SK-N-SH treated with all-trans-retinoic acid at 6 μM for 48 hours (cell line): ENCODE results near the gene PUS7.

Experiments used
- ATAC-seq: fragments of 200-7000 bp; cut with Tn5 transposase; 3 replicates; pipeline ENCODE4 v1.9.1; 2020; ENCODE audit warnings: mild to moderate bottlenecking, moderate library complexity
- ARNTL ChIP-seq: fragments of 450-650 bp; formaldehyde crosslinking; IDR thresholded peaks from 2 replicates; pipeline ENCODE4 v1.5.0; 2020; ENCODE audit warnings: low read depth, mild to moderate bottlenecking, moderate library complexity, borderline replicate concordance
- BACH2 ChIP-seq: fragments of 250-450 bp; sonication (Bioruptor Pico); IDR thresholded peaks from 2 replicates; pipeline ENCODE4 v1.9.0; 2021; ENCODE audit warnings: mild to moderate bottlenecking, borderline replicate concordance
- CSDC2 ChIP-seq: fragments of 250-450 bp; sonication (Bioruptor Pico); IDR thresholded peaks from 2 replicates; pipeline ENCODE4 v1.5.0; 2020; ENCODE audit warnings: mild to moderate bottlenecking, moderate library complexity
- ESRRG ChIP-seq: fragments of 250-450 bp; sonication (Bioruptor Pico); IDR thresholded peaks from 2 replicates; pipeline ENCODE4 v1.6.1; 2021; ENCODE audit warnings: mild to moderate bottlenecking
- ISL1 ChIP-seq: fragments of 250-450 bp; sonication (Bioruptor Pico); IDR thresholded peaks from 2 replicates; pipeline ENCODE4 v2.1.2; 2022; ENCODE audit warnings: mild to moderate bottlenecking, moderate library complexity
- OSR1 ChIP-seq: fragments of 250-450 bp; sonication (Bioruptor Pico); IDR thresholded peaks from 2 replicates; pipeline ENCODE4 v1.8.0; 2022; ENCODE audit warnings: moderate library complexity, mild to moderate bottlenecking, inconsistent platforms
- PPARA ChIP-seq: fragments of 250-450 bp; sonication (Bioruptor Pico); IDR thresholded peaks from 2 replicates; pipeline ENCODE4 v1.5.0; 2020; ENCODE audit warnings: mild to moderate bottlenecking, borderline replicate concordance
- TCF4 ChIP-seq: fragments of 250-450 bp; sonication (Bioruptor Pico); IDR thresholded peaks from 2 replicates; pipeline ENCODE4 v1.8.0; 2021; ENCODE audit warnings: mild to moderate bottlenecking, moderate library complexity, borderline replicate concordance
- TOX ChIP-seq: fragments of 250-450 bp; sonication (Bioruptor Pico); IDR thresholded peaks from 2 replicates; pipeline ENCODE4 v1.8.0; 2021; ENCODE audit warnings: mild to moderate bottlenecking, moderate library complexity, borderline replicate concordance
- ZC3H10 ChIP-seq: fragments of 250-450 bp; sonication (Bioruptor Pico); IDR thresholded peaks from 2 replicates; pipeline ENCODE4 v1.5.1; 2021; ENCODE audit warnings: mild to moderate bottlenecking, moderate library complexity
- ZFP3 ChIP-seq: fragments of 250-450 bp; sonication (Bioruptor Pico); IDR thresholded peaks from 2 replicates; pipeline ENCODE4 v1.5.0; 2020; ENCODE audit warnings: mild to moderate bottlenecking, moderate library complexity
- ZFP30 ChIP-seq: fragments of 450-650 bp; formaldehyde crosslinking; IDR thresholded peaks from 2 replicates; pipeline ENCODE4 v1.5.0; 2022; ENCODE audit warnings: mild to moderate bottlenecking, moderate library complexity
- ZNF565 ChIP-seq: fragments of 450-650 bp; formaldehyde crosslinking; conservative IDR thresholded peaks from 2 replicates; pipeline ENCODE4 v1.5.0; 2020; ENCODE audit warnings: low read depth, mild to moderate bottlenecking, moderate library complexity
- ZNF70 ChIP-seq: fragments of 450-650 bp; formaldehyde crosslinking; IDR thresholded peaks from 2 replicates; pipeline ENCODE4 v1.5.0; 2020; ENCODE audit warnings: mild to moderate bottlenecking, moderate library complexity
- ZNF8 ChIP-seq: fragments of 450-650 bp; formaldehyde crosslinking; IDR thresholded peaks from 2 replicates; pipeline ENCODE4 v1.5.0; 2020; ENCODE audit warnings: mild to moderate bottlenecking, moderate library complexity
- TF ChIP-seq, protein P1 (sequence below): fragments of 250-450 bp; sonication (Bioruptor Pico); IDR thresholded peaks from 2 replicates; pipeline ENCODE4 v1.8.0; 2020; ENCODE audit warnings: mild to moderate bottlenecking, moderate library complexity, borderline replicate concordance
- TF ChIP-seq, protein P2 (sequence below): fragments of 250-450 bp; sonication (Bioruptor Pico); IDR thresholded peaks from 2 replicates; pipeline ENCODE4 v1.5.0; 2020; ENCODE audit warnings: mild to moderate bottlenecking, moderate library complexity
- TF ChIP-seq, protein P3 (sequence below): fragments of 250-450 bp; sonication (Bioruptor Pico); IDR thresholded peaks from 2 replicates; pipeline ENCODE4 v1.5.1; 2021; ENCODE audit warnings: mild to moderate bottlenecking, moderate library complexity

The PUS7 gene

DNA sequence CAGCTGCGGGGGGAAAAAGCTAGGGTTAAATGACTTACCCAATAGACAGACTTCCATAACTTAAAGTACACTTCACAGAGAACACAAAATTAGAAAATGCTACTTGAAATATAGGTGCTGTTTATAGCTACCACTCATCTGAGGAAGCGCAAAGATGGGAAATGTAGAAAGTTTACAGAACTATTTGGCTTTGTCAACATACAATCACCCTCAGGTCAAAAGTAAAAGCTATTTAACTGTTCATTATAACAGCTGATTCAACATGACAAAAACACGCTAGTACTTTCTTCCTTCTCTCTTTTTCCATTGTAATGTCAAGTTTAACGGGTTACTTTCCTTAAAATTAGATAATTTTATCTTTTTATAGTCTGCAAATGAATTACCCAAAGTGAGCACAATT is 51.2 kb downstream of the PUS7 start:
- TF ChIP-seq ZC3H10 = no peak
- TF ChIP-seq ZNF70 (CRISPR knock-in tag) = no peak
- no peak for TF ChIP-seq TOX (CRISPR knock-in tag)
- TF ChIP-seq, protein P1, sequence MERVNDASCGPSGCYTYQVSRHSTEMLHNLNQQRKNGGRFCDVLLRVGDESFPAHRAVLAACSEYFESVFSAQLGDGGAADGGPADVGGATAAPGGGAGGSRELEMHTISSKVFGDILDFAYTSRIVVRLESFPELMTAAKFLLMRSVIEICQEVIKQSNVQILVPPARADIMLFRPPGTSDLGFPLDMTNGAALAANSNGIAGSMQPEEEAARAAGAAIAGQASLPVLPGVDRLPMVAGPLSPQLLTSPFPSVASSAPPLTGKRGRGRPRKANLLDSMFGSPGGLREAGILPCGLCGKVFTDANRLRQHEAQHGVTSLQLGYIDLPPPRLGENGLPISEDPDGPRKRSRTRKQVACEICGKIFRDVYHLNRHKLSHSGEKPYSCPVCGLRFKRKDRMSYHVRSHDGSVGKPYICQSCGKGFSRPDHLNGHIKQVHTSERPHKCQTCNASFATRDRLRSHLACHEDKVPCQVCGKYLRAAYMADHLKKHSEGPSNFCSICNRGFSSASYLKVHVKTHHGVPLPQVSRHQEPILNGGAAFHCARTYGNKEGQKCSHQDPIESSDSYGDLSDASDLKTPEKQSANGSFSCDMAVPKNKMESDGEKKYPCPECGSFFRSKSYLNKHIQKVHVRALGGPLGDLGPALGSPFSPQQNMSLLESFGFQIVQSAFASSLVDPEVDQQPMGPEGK (CRISPR knock-in tag) = no peak
- no peak for TF ChIP-seq OSR1
- TF ChIP-seq ZFP3 (CRISPR knock-in tag) = no peak
- ATAC-seq = no peak

DNA sequence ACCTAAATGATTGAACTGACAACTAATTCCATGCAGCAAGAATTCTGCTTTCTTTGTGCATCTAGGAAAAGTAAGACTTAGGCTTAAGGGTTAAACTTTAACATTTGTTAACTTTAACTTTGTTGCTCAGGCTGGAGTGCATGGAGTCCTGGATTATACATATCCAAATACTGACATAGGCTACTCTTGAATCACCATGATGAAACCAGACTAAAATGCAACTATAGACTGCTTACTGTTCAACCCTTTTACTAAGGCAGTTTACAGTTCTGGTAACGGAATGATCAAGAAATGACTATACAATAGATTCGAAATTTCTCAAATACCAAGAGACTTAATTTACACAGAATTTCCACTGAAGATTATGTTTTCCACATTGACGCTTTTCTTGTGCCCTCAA is 52.0 kb downstream of the PUS7 start:
- no peak for ATAC-seq

DNA sequence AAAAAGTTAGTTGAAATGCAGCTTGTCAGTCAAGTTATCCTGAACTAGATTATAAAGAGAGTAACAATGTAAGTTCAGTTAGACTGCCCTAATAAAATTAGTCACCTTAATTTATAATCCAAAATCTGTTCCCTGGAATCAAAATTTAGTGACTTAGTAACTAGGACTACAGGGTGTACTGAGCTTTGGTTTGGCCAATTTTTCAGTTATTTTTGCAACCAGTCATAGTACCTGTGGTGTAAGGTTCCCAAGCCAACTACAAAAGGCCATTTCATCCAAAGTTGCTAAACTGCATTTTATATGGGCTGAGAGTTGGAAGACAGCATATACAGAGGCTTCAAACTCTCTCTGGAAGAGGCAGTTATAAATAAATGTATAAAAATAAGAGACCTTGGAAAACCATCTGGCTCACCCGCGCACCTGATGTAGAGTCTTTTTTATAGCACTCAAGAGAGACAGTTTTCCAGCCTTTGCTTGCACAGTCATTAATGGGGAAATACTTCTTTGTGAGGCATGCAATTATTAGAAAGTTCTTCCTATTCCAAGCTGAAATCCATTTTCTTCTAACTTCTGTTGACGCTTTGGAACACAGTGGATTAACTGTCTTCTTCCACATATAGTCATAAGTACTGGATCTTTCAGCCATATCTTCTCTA is 59.2 kb downstream of the PUS7 start:
- TF ChIP-seq ZFP3 (CRISPR knock-in tag) (no peak), ZNF70 (CRISPR knock-in tag) (no peak), CSDC2 (no peak), ESRRG (CRISPR knock-in tag) (no peak), ISL1 (CRISPR knock-in tag) (no peak), TOX (CRISPR knock-in tag) (no peak), BACH2 (CRISPR knock-in tag) (no peak), PPARA (CRISPR knock-in tag) (no peak), ZFP30 (CRISPR knock-in tag) (no peak)
- TF ChIP-seq, protein P2, sequence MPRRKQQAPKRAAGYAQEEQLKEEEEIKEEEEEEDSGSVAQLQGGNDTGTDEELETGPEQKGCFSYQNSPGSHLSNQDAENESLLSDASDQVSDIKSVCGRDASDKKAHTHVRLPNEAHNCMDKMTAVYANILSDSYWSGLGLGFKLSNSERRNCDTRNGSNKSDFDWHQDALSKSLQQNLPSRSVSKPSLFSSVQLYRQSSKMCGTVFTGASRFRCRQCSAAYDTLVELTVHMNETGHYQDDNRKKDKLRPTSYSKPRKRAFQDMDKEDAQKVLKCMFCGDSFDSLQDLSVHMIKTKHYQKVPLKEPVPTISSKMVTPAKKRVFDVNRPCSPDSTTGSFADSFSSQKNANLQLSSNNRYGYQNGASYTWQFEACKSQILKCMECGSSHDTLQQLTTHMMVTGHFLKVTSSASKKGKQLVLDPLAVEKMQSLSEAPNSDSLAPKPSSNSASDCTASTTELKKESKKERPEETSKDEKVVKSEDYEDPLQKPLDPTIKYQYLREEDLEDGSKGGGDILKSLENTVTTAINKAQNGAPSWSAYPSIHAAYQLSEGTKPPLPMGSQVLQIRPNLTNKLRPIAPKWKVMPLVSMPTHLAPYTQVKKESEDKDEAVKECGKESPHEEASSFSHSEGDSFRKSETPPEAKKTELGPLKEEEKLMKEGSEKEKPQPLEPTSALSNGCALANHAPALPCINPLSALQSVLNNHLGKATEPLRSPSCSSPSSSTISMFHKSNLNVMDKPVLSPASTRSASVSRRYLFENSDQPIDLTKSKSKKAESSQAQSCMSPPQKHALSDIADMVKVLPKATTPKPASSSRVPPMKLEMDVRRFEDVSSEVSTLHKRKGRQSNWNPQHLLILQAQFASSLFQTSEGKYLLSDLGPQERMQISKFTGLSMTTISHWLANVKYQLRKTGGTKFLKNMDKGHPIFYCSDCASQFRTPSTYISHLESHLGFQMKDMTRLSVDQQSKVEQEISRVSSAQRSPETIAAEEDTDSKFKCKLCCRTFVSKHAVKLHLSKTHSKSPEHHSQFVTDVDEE = no peak
- TF ChIP-seq, protein P3, sequence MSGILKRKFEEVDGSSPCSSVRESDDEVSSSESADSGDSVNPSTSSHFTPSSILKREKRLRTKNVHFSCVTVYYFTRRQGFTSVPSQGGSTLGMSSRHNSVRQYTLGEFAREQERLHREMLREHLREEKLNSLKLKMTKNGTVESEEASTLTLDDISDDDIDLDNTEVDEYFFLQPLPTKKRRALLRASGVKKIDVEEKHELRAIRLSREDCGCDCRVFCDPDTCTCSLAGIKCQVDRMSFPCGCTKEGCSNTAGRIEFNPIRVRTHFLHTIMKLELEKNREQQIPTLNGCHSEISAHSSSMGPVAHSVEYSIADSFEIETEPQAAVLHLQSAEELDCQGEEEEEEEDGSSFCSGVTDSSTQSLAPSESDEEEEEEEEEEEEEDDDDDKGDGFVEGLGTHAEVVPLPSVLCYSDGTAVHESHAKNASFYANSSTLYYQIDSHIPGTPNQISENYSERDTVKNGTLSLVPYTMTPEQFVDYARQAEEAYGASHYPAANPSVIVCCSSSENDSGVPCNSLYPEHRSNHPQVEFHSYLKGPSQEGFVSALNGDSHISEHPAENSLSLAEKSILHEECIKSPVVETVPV = no peak
- TF ChIP-seq, all 23 proteins: peak for 0
- no peak for ATAC-seq

More for the DNA sequence above, 52.0 kb downstream of the PUS7 start:
- TF ChIP-seq, protein P2 = no peak
- no peak for TF ChIP-seq TOX (CRISPR knock-in tag)
- TF ChIP-seq ZNF565 (CRISPR knock-in tag) = no peak

DNA sequence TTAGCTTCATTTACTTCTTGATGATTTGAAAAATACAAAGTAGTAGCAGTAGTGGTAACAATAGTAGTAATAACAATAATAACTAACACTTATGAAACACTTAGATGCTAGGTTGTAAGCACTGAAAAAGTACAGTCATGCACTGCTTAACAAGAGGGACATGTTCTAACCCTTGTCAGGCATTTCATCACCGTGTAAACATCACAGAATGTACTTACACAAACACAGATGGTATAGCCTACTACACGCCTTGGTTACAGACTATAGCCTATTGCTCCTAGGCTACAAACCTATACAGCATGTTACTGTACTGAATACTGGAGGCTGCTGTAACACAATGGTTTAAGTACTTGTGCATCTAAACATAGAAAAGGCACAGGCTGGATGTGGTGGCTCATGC is 60.6 kb downstream of the PUS7 start:
- no peak for ATAC-seq
- TF ChIP-seq, protein P3 = no peak
- TF ChIP-seq PPARA (CRISPR knock-in tag) (no peak), CSDC2 (no peak), ZNF565 (CRISPR knock-in tag) (no peak), ZNF8 (CRISPR knock-in tag) (no peak), ZFP3 (CRISPR knock-in tag) (no peak), TOX (CRISPR knock-in tag) (no peak), ISL1 (CRISPR knock-in tag) (no peak), ARNTL (CRISPR knock-in tag) (no peak), TCF4 (no peak), ESRRG (CRISPR knock-in tag) (no peak)
- TF ChIP-seq, protein P2 = no peak
- TF ChIP-seq, protein P1 (CRISPR knock-in tag) = no peak
